Measurements from ENCODE around the gene PREX1. TPM values are rescaled to one million over a fixed set of nuclear protein-coding genes. Genes with fewer than 3 reads are reported as not detected.

PREX1 gene
- total RNA-seq, 1 experiment from 2014 or later, result 3.3 TPM

- no peak for TF ChIP-seq EZH2 (IDR thresholded peaks at IDR 0.05; ENCODE audit: low read depth)
- TF ChIP-seq, protein P1, sequence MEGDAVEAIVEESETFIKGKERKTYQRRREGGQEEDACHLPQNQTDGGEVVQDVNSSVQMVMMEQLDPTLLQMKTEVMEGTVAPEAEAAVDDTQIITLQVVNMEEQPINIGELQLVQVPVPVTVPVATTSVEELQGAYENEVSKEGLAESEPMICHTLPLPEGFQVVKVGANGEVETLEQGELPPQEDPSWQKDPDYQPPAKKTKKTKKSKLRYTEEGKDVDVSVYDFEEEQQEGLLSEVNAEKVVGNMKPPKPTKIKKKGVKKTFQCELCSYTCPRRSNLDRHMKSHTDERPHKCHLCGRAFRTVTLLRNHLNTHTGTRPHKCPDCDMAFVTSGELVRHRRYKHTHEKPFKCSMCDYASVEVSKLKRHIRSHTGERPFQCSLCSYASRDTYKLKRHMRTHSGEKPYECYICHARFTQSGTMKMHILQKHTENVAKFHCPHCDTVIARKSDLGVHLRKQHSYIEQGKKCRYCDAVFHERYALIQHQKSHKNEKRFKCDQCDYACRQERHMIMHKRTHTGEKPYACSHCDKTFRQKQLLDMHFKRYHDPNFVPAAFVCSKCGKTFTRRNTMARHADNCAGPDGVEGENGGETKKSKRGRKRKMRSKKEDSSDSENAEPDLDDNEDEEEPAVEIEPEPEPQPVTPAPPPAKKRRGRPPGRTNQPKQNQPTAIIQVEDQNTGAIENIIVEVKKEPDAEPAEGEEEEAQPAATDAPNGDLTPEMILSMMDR (conservative IDR thresholded peaks at IDR 0.05), result no peak
- no peaks in the 10 kb centered on the region for H3K9me2 ChIP-seq (ENCODE audit: insufficient read depth)
- H3F3A ChIP-seq (ENCODE audit: insufficient read depth, low read depth), result peaks cover 5% of the 10 kb centered on the region; the same call in 1 of the 2 replicates
- no peaks in the 10 kb centered on the region for H3K9me3 ChIP-seq (ENCODE audit: insufficient read depth, low read depth)
- no peaks in the 10 kb centered on the region for H4K20me1 ChIP-seq (ENCODE audit: insufficient read depth)
- intact Hi-C loops (cut with micrococcal nuclease; ENCODE audit: unreplicated experiment), result loop anchor here (1.0 to 10.0 kb wide), 4 partner anchors 269 to 471 kb away; partner anchors contain the start of gene CSE1L
- DNase-seq, result no peak
- H3K4me2 ChIP-seq, result no peak overlapping the region
- H3K4me3 ChIP-seq, result no peak overlapping the region
- BruUV-seq (replicated peaks), result no TSS peak
- H3K36me3 ChIP-seq (ENCODE audit: low read depth), result no peaks in the 10 kb centered on the region
- no peaks in the 10 kb centered on the region for H3K27me3 ChIP-seq (ENCODE audit: insufficient read depth, low read depth)
- peaks cover 15% of the 10 kb centered on the region for H3K4me1 ChIP-seq (replicated peaks; ENCODE audit: insufficient read depth)
- no peak overlapping the region for H3K27ac ChIP-seq
- CTCF ChIA-PET, result no interaction called here
- no peak overlapping the region for H2AFZ ChIP-seq
- H3K79me2 ChIP-seq (ENCODE audit: low read depth), result no peaks in the 10 kb centered on the region
- POLR2A ChIA-PET (ENCODE audit: unreplicated experiment), result no interaction called here
Measured at GRCh38 chr20:48636301-48636700, 191.5 kb downstream of the PREX1 start.

DNA sequence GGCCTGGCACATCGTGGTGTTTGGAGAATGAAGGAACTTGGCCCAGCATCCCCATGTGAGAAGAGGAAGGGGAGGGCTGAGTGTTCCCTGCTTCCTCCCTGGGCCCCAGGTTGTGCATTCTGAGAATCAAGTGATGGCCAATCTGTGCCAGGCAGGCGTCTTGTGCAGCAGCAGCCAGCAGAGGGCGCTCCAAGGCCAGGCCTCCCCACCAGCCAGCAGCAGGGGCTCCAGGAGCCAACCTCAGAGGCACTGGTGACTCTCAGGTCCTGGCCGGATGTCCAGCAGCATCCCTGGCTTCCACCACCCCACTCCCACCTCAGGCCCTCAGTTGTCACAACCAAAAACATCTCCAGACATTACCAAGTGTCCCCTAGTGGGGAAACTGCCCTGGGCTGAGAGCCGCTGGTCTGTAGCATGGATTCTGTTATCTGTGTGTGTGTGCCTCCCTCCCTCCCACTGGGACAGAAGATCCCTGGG, 192.0 kb downstream of the PREX1 start:
- no peaks in the 10 kb centered on the region for H3K79me2 ChIP-seq (ENCODE audit: low read depth)
- CTCF ChIA-PET, result interaction anchor here (0.8 kb wide), 1 partner anchor 22 kb away, joined by 3 read pairs; no protein-coding TSS in a partner anchor
- no peaks in the 10 kb centered on the region for H4K20me1 ChIP-seq (ENCODE audit: insufficient read depth)
- no peaks in the 10 kb centered on the region for H3K9me3 ChIP-seq (ENCODE audit: insufficient read depth, low read depth)
- intact Hi-C loops (cut with micrococcal nuclease; ENCODE audit: unreplicated experiment), result loop anchor here (1.0 to 10.0 kb wide), 4 partner anchors 269 to 471 kb away; partner anchors contain the start of gene CSE1L
- peaks cover 5% of the 10 kb centered on the region; the same call in 1 of the 2 replicates for H3F3A ChIP-seq (ENCODE audit: insufficient read depth, low read depth)
- H2AFZ ChIP-seq, result no peak overlapping the region
- no peaks in the 10 kb centered on the region for H3K9me2 ChIP-seq (ENCODE audit: insufficient read depth)
- POLR2A ChIA-PET (ENCODE audit: unreplicated experiment), result no interaction called here
- H3K4me3 ChIP-seq, result no peak overlapping the region
- no peak for TF ChIP-seq EZH2 (IDR thresholded peaks at IDR 0.05; ENCODE audit: low read depth)
- TF ChIP-seq, protein P1 (conservative IDR thresholded peaks at IDR 0.05), result peak; percentile 98
- no peaks in the 10 kb centered on the region for H3K36me3 ChIP-seq (ENCODE audit: low read depth)
- H3K27me3 ChIP-seq (ENCODE audit: insufficient read depth, low read depth), result no peaks in the 10 kb centered on the region
- no TSS peak for BruUV-seq (replicated peaks)
- H3K4me1 ChIP-seq (replicated peaks; ENCODE audit: insufficient read depth), result peaks cover 15% of the 10 kb centered on the region
- H3K27ac ChIP-seq, result no peak overlapping the region
- H3K4me2 ChIP-seq, result no peak overlapping the region
- DNase-seq, result peak; percentile 50 to 77

DNA sequence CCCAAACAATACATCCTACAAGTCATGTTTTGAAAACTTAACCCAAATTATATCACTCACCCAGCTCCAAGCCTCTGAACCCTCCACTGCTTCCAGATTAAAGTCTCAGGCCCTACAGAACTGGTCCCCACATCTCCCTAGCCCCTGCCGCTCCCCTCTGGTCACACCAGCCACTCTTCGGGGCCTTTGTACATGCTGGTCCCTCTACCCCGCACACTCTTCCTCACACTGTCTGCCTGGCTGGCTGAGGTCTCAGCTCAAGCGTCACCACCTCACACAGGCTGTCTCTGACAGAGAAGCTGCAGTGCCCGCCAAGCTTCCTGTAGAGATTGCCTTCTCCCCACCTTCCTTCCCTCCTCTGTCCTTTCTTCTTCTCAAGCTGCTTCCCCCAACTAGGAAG, 192.4 kb downstream of the PREX1 start:
- intact Hi-C loops (cut with micrococcal nuclease; ENCODE audit: unreplicated experiment), result loop anchor here (5.0 to 10.0 kb wide), 3 partner anchors 347 to 472 kb away; partner anchors contain the start of gene CSE1L

More for the DNA sequence above, 192.4 kb downstream of the PREX1 start:
- Histone ChIP-seq H3K4me3 (no peak overlapping the region), H3K4me2 (no peak overlapping the region), H4K20me1 (ENCODE audit: insufficient read depth) (no peaks in the 10 kb centered on the region), H3K4me1 (replicated peaks; ENCODE audit: insufficient read depth) (peaks cover 15% of the 10 kb centered on the region), H2AFZ (no peak overlapping the region), H3K79me2 (ENCODE audit: low read depth) (no peaks in the 10 kb centered on the region), H3F3A (ENCODE audit: insufficient read depth, low read depth) (peaks cover 5% of the 10 kb centered on the region; the same call in 1 of the 2 replicates), H3K9me3 (ENCODE audit: insufficient read depth, low read depth) (no peaks in the 10 kb centered on the region), H3K27me3 (ENCODE audit: insufficient read depth, low read depth) (no peaks in the 10 kb centered on the region), H3K36me3 (ENCODE audit: low read depth) (no peaks in the 10 kb centered on the region), H3K27ac (no peak overlapping the region), H3K9me2 (ENCODE audit: insufficient read depth) (no peaks in the 10 kb centered on the region)
- no TSS peak for BruUV-seq (replicated peaks)
- no peak for TF ChIP-seq EZH2 (IDR thresholded peaks at IDR 0.05; ENCODE audit: low read depth)
- TF ChIP-seq, protein P1 (conservative IDR thresholded peaks at IDR 0.05), result no peak
- no peak for DNase-seq
- POLR2A ChIA-PET (ENCODE audit: unreplicated experiment), result no interaction called here
- CTCF ChIA-PET, result interaction anchor here (0.8 kb wide), 1 partner anchor 23 kb away, joined by 3 read pairs; no protein-coding TSS in a partner anchor

Data from PC-9 (cell line).